H1 (cell line): ENCODE measurements around the gene PDE3A. TPM values are rescaled to one million over a fixed set of nuclear protein-coding genes. Genes with fewer than 3 reads are reported as not detected.

Experiments used
- CTCF ChIA-PET: fragments of 300-600 bp; sonication (Branson Sonifier 250); formaldehyde crosslinking; loops from one replicate; lab custom pipeline; 2021; ENCODE audit not compliant: partially characterized antibody; lab: Charles Lee
- POLR2A ChIA-PET: fragments of 300-600 bp; sonication (Branson Sonifier 250); formaldehyde crosslinking; loops from one replicate; lab custom pipeline; 2021; ENCODE audit warnings: inconsistent platforms; ENCODE audit not compliant: partially characterized antibody; lab: Charles Lee
- DNase-seq, 2 experiments: peaks; one replicate each; pipeline versions ENCODE4 v3.0.0 to v3.0.0-alpha.2; 2010 to 2022; ENCODE audit warnings: low spot score in 2 of 2, low read depth in 1 of 2, mixed read lengths in 1 of 2
- FAIRE-seq: peaks from 2 replicates; lab custom pipeline; 2011; peaks lifted over from hg19 to GRCh38; lab: Jason Lieb, UNC
- H2AFZ ChIP-seq: 2 replicates; pipeline ENCODE4 v1.8.1; 2012; ENCODE audit warnings: low read length, inconsistent platforms
- H2AK5ac ChIP-seq: 2 replicates; pipeline ENCODE4 v1.6.1; 2013; ENCODE audit warnings: low read depth, low read length
- H2BK120ac ChIP-seq: replicated peaks from 2 replicates; pipeline ENCODE3; 2013; ENCODE audit warnings: low read depth, low read length, inconsistent platforms
- H2BK12ac ChIP-seq: 2 replicates; pipeline ENCODE4 v1.6.1; 2013; ENCODE audit warnings: low read depth, low read length
- H2BK15ac ChIP-seq: 2 replicates; pipeline ENCODE4 v1.6.1; 2013; ENCODE audit warnings: low read length
- H2BK20ac ChIP-seq: 2 replicates; pipeline ENCODE4 v1.6.1; 2013; ENCODE audit warnings: low read length
- H2BK5ac ChIP-seq: 2 replicates; pipeline ENCODE4 v1.6.1; 2013; ENCODE audit warnings: low read depth, low read length
- H3K14ac ChIP-seq: 2 replicates; pipeline ENCODE4 v1.6.1; 2013; ENCODE audit warnings: inconsistent platforms; ENCODE audit not compliant: insufficient read length
- H3K18ac ChIP-seq: 2 replicates; pipeline ENCODE4 v1.6.1; 2013; ENCODE audit warnings: low read length; ENCODE audit errors: extremely low read depth
- H3K23ac ChIP-seq: 2 replicates; pipeline ENCODE4 v1.6.1; 2013; ENCODE audit warnings: inconsistent platforms; ENCODE audit not compliant: insufficient read length
- H3K23me2 ChIP-seq: 2 replicates; pipeline ENCODE4 v1.6.1; 2013; ENCODE audit warnings: low read depth, low read length
- H3K27ac ChIP-seq: 2 replicates; pipeline ENCODE4 v1.6.1; 2011; ENCODE audit warnings: low read depth, low read length, inconsistent platforms
- H3K27me3 ChIP-seq, 4 experiments: replicated peaks in 1 of 4; 1 replicate in 1 of 4; 2 replicates in 3 of 4; pipeline versions ENCODE4 v1.6.1 to v1.8.1; 2011 to 2013; ENCODE audit warnings: low read length in 3 of 4, mild to moderate bottlenecking in 3 of 4, inconsistent platforms in 2 of 4, mixed read lengths in 2 of 4, moderate library complexity in 1 of 4; ENCODE audit not compliant: control insufficient read depth in 3 of 4, insufficient read depth in 3 of 4; ENCODE audit errors: extremely low read depth in 1 of 4
- H3K36me3 ChIP-seq, 4 experiments: 2 replicates each; pipeline versions ENCODE4 v1.6.1 to v1.8.1; 2011 to 2013; ENCODE audit warnings: mild to moderate bottlenecking in 4 of 4, low read length in 3 of 4, moderate library complexity in 2 of 4, control low read depth in 1 of 4, inconsistent platforms in 1 of 4; ENCODE audit not compliant: insufficient read depth in 4 of 4, control insufficient read depth in 2 of 4
- H3K4ac ChIP-seq: replicated peaks from 2 replicates; pipeline ENCODE3; 2013; ENCODE audit warnings: low read length, low read depth, mixed read lengths, inconsistent platforms; ENCODE audit not compliant: insufficient read length
- H3K4me1 ChIP-seq, 4 experiments: replicated peaks in 1 of 4; 1 replicate in 1 of 4; 2 replicates in 3 of 4; pipeline versions ENCODE4 v1.6.1 to v1.8.1; 2011 to 2013; ENCODE audit warnings: low read length in 3 of 4, inconsistent platforms in 2 of 4, mixed read lengths in 1 of 4; ENCODE audit not compliant: insufficient read depth in 4 of 4, control insufficient read depth in 3 of 4
- H3K4me2 ChIP-seq, 2 experiments: 2 replicates each; pipeline versions ENCODE4 v1.6.1 to v1.8.1; 2011 to 2013; ENCODE audit warnings: low read depth in 2 of 2, low read length in 2 of 2, control low read depth in 1 of 2, inconsistent platforms in 1 of 2, mild to moderate bottlenecking in 1 of 2; ENCODE audit not compliant: insufficient read depth in 1 of 2
- H3K4me3 ChIP-seq, 4 experiments: fragments of 200-600, 300-600 bp in 1 of 4; sonication (generic), shearing (Covaris generic), sonication (Bioruptor Twin) in 1 of 4; 2 replicates each; pipeline versions ENCODE4 v1.5.1 to v1.8.1; 2011 to 2016; ENCODE audit warnings: low read length in 4 of 4, low read depth in 3 of 4, control low read depth in 2 of 4, inconsistent platforms in 2 of 4, mild to moderate bottlenecking in 2 of 4, mixed read lengths in 1 of 4, moderate library complexity in 1 of 4; ENCODE audit not compliant: insufficient read depth in 2 of 4; ENCODE audit errors: extremely low read depth in 1 of 4
- H3K56ac ChIP-seq: replicated peaks from 2 replicates; pipeline ENCODE3; 2013; ENCODE audit warnings: low read depth, mild to moderate bottlenecking, mixed read lengths, low read length, inconsistent platforms; ENCODE audit not compliant: insufficient read length
- H3K79me1 ChIP-seq: 2 replicates; pipeline ENCODE4 v1.6.1; 2013; ENCODE audit warnings: low read depth, low read length, control low read depth
- H3K79me2 ChIP-seq, 2 experiments: 2 replicates each; pipeline versions ENCODE4 v1.6.1 to v1.8.1; 2012 to 2013; ENCODE audit warnings: low read length in 2 of 2, mild to moderate bottlenecking in 2 of 2, inconsistent platforms in 1 of 2; ENCODE audit not compliant: insufficient read depth in 2 of 2, control insufficient read depth in 1 of 2
- H3K9ac ChIP-seq, 4 experiments: replicated peaks in 1 of 4; 1 replicate in 1 of 4; 2 replicates in 3 of 4; pipeline versions ENCODE4 v1.6.1 to v1.8.1; 2011 to 2013; ENCODE audit warnings: low read depth in 3 of 4, low read length in 3 of 4, control low read depth in 2 of 4, mild to moderate bottlenecking in 2 of 4, moderate library complexity in 2 of 4, inconsistent platforms in 1 of 4; ENCODE audit errors: extremely low read depth in 1 of 4
- H3K9me3 ChIP-seq, 2 experiments: 2 replicates each; pipeline versions ENCODE4 v1.6.1 to v1.8.1; 2012 to 2013; ENCODE audit warnings: mild to moderate bottlenecking in 2 of 2, moderate library complexity in 2 of 2, control low read depth in 1 of 2, inconsistent platforms in 1 of 2, low read depth in 1 of 2, low read length in 1 of 2, mixed read lengths in 1 of 2; ENCODE audit not compliant: insufficient read depth in 2 of 2
- H4K20me1 ChIP-seq, 2 experiments: replicated peaks in 1 of 2; 2 replicates each; pipeline versions ENCODE3 to v1.8.1; 2011 to 2013; ENCODE audit warnings: inconsistent platforms in 2 of 2, low read length in 2 of 2, mild to moderate bottlenecking in 1 of 2; ENCODE audit not compliant: insufficient read depth in 2 of 2, control insufficient read depth in 1 of 2
- H4K5ac ChIP-seq: 2 replicates; pipeline ENCODE4 v1.6.1; 2013; ENCODE audit warnings: low read length, low read depth, mixed read lengths, inconsistent platforms; ENCODE audit not compliant: insufficient read length
- H4K8ac ChIP-seq: 2 replicates; pipeline ENCODE4 v1.8.0; 2013; ENCODE audit warnings: mild to moderate bottlenecking, moderate library complexity, low read length, inconsistent platforms; ENCODE audit not compliant: insufficient read depth; ENCODE audit errors: extremely low read depth
- H4K91ac ChIP-seq: replicated peaks from 2 replicates; pipeline ENCODE3; 2013; ENCODE audit warnings: low read length, mixed read lengths, inconsistent platforms; ENCODE audit not compliant: insufficient read length
- BACH1 ChIP-seq: IDR thresholded peaks from 2 replicates; pipeline ENCODE4 v1.6.1; 2012; ENCODE audit warnings: low read length, improper control_type of control experiment
- JUND ChIP-seq: IDR thresholded peaks from 2 replicates; pipeline ENCODE4 v1.6.1; 2011; ENCODE audit warnings: mild to moderate bottlenecking, improper control_type of control experiment, low read length
- NANOG ChIP-seq: IDR thresholded peaks from 2 replicates; pipeline ENCODE4 v1.6.1; 2011; ENCODE audit warnings: low read length, low read depth, mild to moderate bottlenecking, inconsistent platforms; ENCODE audit not compliant: insufficient read depth, poor library complexity, severe bottlenecking
- POLR2AphosphoS5 ChIP-seq: IDR thresholded peaks from 2 replicates; pipeline ENCODE4 v1.6.1; 2011; ENCODE audit warnings: low read depth, low read length
- RFX5 ChIP-seq: IDR thresholded peaks from 2 replicates; pipeline ENCODE4 v1.6.1; 2011; ENCODE audit warnings: low read depth, low read length, improper control_type of control experiment, borderline replicate concordance
- WGBS, 2 experiments: shearing (Covaris generic) in 1 of 2; methylation state at CpG; one replicate each; pipeline versions ENCODE4 v1.1.6 to v1.1.7; 2013 to 2015; ENCODE audit warnings: low lambda C conversion rate in 2 of 2, mixed read lengths in 2 of 2, inconsistent platforms in 1 of 2, low coverage in 1 of 2, missing lambda C conversion rate in 1 of 2; ENCODE audit not compliant: insufficient replicate concordance in 2 of 2, insufficient coverage in 1 of 2, insufficient read length in 1 of 2; ENCODE audit errors: extremely low coverage in 1 of 2, missing lambda C conversion rate in 1 of 2; 5-methylcytosine and 5-hydroxymethylcytosine counted together
- polyA plus RNA-seq, 7 experiments: library from polyadenylated mRNA; depleted of rRNA in 3 of 7; stranded (reverse) in 5 of 7; unstranded in 2 of 7; fragments of >200 nt in 5 of 7; fragments of 200-250 nt in 2 of 7; gene quantifications; 1 replicate in 5 of 7; 2 replicates in 1 of 7; 4 replicates in 1 of 7; pipeline versions ENCODE4 v1.2.1 to v1.2.3, GENCODE V29; 2011 to 2013; ENCODE audit warnings: missing spikeins in 2 of 7, mixed read lengths in 2 of 7
- total RNA-seq: library from RNA; stranded (reverse); fragmentation: NEBNext Ultra II Directional; extraction: Animal tissue kit (Norgen Biotek cat#: 25700); gene quantifications from 2 replicates; pipeline ENCODE4 v1.2.1, GENCODE V29; 2021
- TF ChIP-seq, protein P1 (sequence below): IDR thresholded peaks from 2 replicates; pipeline ENCODE4 v1.6.1; 2011; ENCODE audit warnings: low read depth, mild to moderate bottlenecking, low read length; ENCODE audit not compliant: insufficient read depth

Gene PDE3A
- total and polyA plus RNA-seq, 2 of the 8 experiments (the other 6 are each of a cell fraction or from before 2014, with no cell fraction given): 1.4 to 3.4 TPM

GRCh38 chr12:20434996-20435395 is 66.7 kb downstream of the PDE3A start:
- no peak overlapping the region for H2AK5ac ChIP-seq
- CTCF ChIA-PET: no interaction called here
- no peak overlapping the region for H2BK12ac ChIP-seq
- POLR2A ChIA-PET: interaction anchor here (0.6 kb wide), 1 partner anchor 103 kb away, joined by 3 read pairs; no protein-coding TSS in a partner anchor
- no peak overlapping the region for H3K4me2 ChIP-seq
- no peak overlapping the region for H4K5ac ChIP-seq
- no peak overlapping the region for H3K4me3 ChIP-seq
- H3K14ac ChIP-seq: no peak overlapping the region
- H3K23ac ChIP-seq: no peak overlapping the region
- no peak overlapping the region for H3K9ac ChIP-seq
- FAIRE-seq (no peak), DNase-seq (no peak)
- no peak overlapping the region for H2BK15ac ChIP-seq
- TF ChIP-seq RFX5: no peak
- TF ChIP-seq, protein P1, sequence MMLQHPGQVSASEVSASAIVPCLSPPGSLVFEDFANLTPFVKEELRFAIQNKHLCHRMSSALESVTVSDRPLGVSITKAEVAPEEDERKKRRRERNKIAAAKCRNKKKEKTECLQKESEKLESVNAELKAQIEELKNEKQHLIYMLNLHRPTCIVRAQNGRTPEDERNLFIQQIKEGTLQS: no peak
- TF ChIP-seq BACH1: no peak
- no peak for TF ChIP-seq POLR2AphosphoS5
- no peak for TF ChIP-seq JUND
- TF ChIP-seq NANOG: no peak
- no peaks in the 10 kb centered on the region for H3K27me3 ChIP-seq
- H3K27ac ChIP-seq: no peak overlapping the region
- H3K56ac ChIP-seq: no peak overlapping the region
- H4K20me1 ChIP-seq: no peaks in the 10 kb centered on the region
- H2AFZ ChIP-seq: no peak overlapping the region
- no peak overlapping the region for H3K4ac ChIP-seq
- no peaks in the 10 kb centered on the region for H3K36me3 ChIP-seq
- no peak overlapping the region for H4K91ac ChIP-seq
- H3K23me2 ChIP-seq: no peaks in the 10 kb centered on the region; the same call in 1 of the 2 replicates
- H3K4me1 ChIP-seq: peaks cover 0 to 8% (median 2%) of the 10 kb centered on the region in 4 experiments; a peak in 4 of 7 replicates
- H4K8ac ChIP-seq: no peak overlapping the region
- no peaks in the 10 kb centered on the region for H3K79me1 ChIP-seq
- H2BK120ac ChIP-seq: no peak overlapping the region
- H2BK5ac ChIP-seq: no peak overlapping the region
- WGBS, 2 experiments: 83% methylated on average over 3 of the region's 3 CpGs; no CpG with 5 or more reads in 1 of the 2 experiments
- no peak overlapping the region for H2BK20ac ChIP-seq
- no peaks in the 10 kb centered on the region for H3K79me2 ChIP-seq
- H3K18ac ChIP-seq: no peak overlapping the region
- H3K9me3 ChIP-seq: no peaks in the 10 kb centered on the region
